Activated CD4-positive, alpha-beta T cell treated with anti-CD3 and anti-CD28 coated beads for 1 hour (primary cell): ENCODE measurements around the gene TRPM2.

ENCODE experiments used
- DNase-seq: peaks from one replicate; pipeline ENCODE4 v3.0.0-alpha.2; 2020

The TRPM2 gene

GRCh38 chr21:44322621-44323325 is 30.6 kb upstream of the TRPM2 start:
- no peak for DNase-seq

GRCh38 chr21:44323591-44323990 is 29.8 kb upstream of the TRPM2 start:
- DNase-seq, result no peak

GRCh38 chr21:44324106-44324853 is 29.1 kb upstream of the TRPM2 start:
- no peak for DNase-seq

- no peak for DNase-seq
Measured at GRCh38 chr21:44324854-44325107, 28.6 kb upstream of the TRPM2 start.

GRCh38 chr21:44325386-44326271 is 27.8 kb upstream of the TRPM2 start:
- DNase-seq, result no peak

GRCh38 chr21:44326272-44326647 is 27.2 kb upstream of the TRPM2 start:
- no peak for DNase-seq

- no peak for DNase-seq
Measured at GRCh38 chr21:44326716-44327602, 26.5 kb upstream of the TRPM2 start.

GRCh38 chr21:44327603-44327974 is 25.8 kb upstream of the TRPM2 start:
- DNase-seq, result no peak

GRCh38 chr21:44328242-44328895 is 25.1 kb upstream of the TRPM2 start:
- DNase-seq, result no peak

- DNase-seq, result no peak
Measured at GRCh38 chr21:44329086-44329889, 24.1 kb upstream of the TRPM2 start.

GRCh38 chr21:44329971-44330681 is 23.3 kb upstream of the TRPM2 start:
- no peak for DNase-seq

- DNase-seq, result no peak
Measured at GRCh38 chr21:44330698-44331097, 22.7 kb upstream of the TRPM2 start.

- DNase-seq, result no peak
Measured at GRCh38 chr21:44331209-44331608, 22.2 kb upstream of the TRPM2 start.

- no peak for DNase-seq
Measured at GRCh38 chr21:44331650-44332307, 21.6 kb upstream of the TRPM2 start.

GRCh38 chr21:44332383-44332782 is 21.0 kb upstream of the TRPM2 start:
- no peak for DNase-seq

- no peak for DNase-seq
Measured at GRCh38 chr21:44332965-44333364, 20.5 kb upstream of the TRPM2 start.

- no peak for DNase-seq
Measured at GRCh38 chr21:44333509-44334328, 19.7 kb upstream of the TRPM2 start.

- no peak for DNase-seq
Measured at GRCh38 chr21:44334329-44335030, 18.9 kb upstream of the TRPM2 start.
